ENCODE data around the gene DENND1A.

DENND1A gene

GRCh38 chr9:123659358-123659757 lies 270.6 kb downstream of the DENND1A start:
- H3K4me3 ChIP-seq (ENCODE audit: low read length, poor library complexity, severe bottlenecking) = no peak overlapping the region
- no peaks in the 10 kb centered on the region for H3K4me1 ChIP-seq (ENCODE audit: insufficient read depth, low read length, poor library complexity, severe bottlenecking)
- H3K9me3 ChIP-seq (ENCODE audit: insufficient read depth, low read depth, low read length) = no peaks in the 10 kb centered on the region
- H3K9ac ChIP-seq (ENCODE audit: low read depth, low read length, poor library complexity, severe bottlenecking) = no peak overlapping the region
- H3K27me3 ChIP-seq (ENCODE audit: insufficient read depth, low read length, poor library complexity, severe bottlenecking) = no peaks in the 10 kb centered on the region
- no peaks in the 10 kb centered on the region for H4K20me1 ChIP-seq (ENCODE audit: insufficient read depth, low read length, poor library complexity, severe bottlenecking)
- H3K9me2 ChIP-seq (replicated peaks; ENCODE audit: low read depth, low read length) = no peaks in the 10 kb centered on the region
- H3K79me2 ChIP-seq (ENCODE audit: insufficient read depth, low read length) = no peaks in the 10 kb centered on the region
- TF ChIP-seq EZH2phosphoT487 (IDR thresholded peaks at IDR 0.05; ENCODE audit: borderline replicate concordance) (no peak), CTCF (conservative IDR thresholded peaks at IDR 0.05; ENCODE audit: low read length) (no peak)
- H2AFZ ChIP-seq (ENCODE audit: low read length) = no peak overlapping the region
- H3F3A ChIP-seq (ENCODE audit: low read depth) = no peaks in the 10 kb centered on the region
- H3K4me2 ChIP-seq (ENCODE audit: low read depth, low read length, poor library complexity, severe bottlenecking) = no peak overlapping the region
- H3K36me3 ChIP-seq (ENCODE audit: insufficient read depth, low read length) = no peaks in the 10 kb centered on the region

GRCh38 chr9:123658792-123659191 lies 271.1 kb downstream of the DENND1A start:
- Histone ChIP-seq H3F3A (ENCODE audit: low read depth) (no peaks in the 10 kb centered on the region), H3K36me3 (ENCODE audit: insufficient read depth, low read length) (no peaks in the 10 kb centered on the region), H2AFZ (ENCODE audit: low read length) (no peak overlapping the region), H4K20me1 (ENCODE audit: insufficient read depth, low read length, poor library complexity, severe bottlenecking) (no peaks in the 10 kb centered on the region), H3K27me3 (ENCODE audit: insufficient read depth, low read length, poor library complexity, severe bottlenecking) (no peaks in the 10 kb centered on the region), H3K9ac (ENCODE audit: low read depth, low read length, poor library complexity, severe bottlenecking) (no peak overlapping the region), H3K79me2 (ENCODE audit: insufficient read depth, low read length) (no peaks in the 10 kb centered on the region), H3K4me1 (ENCODE audit: insufficient read depth, low read length, poor library complexity, severe bottlenecking) (no peaks in the 10 kb centered on the region), H3K9me3 (ENCODE audit: insufficient read depth, low read depth, low read length) (no peaks in the 10 kb centered on the region), H3K4me3 (ENCODE audit: low read length, poor library complexity, severe bottlenecking) (no peak overlapping the region), H3K9me2 (replicated peaks; ENCODE audit: low read depth, low read length) (no peaks in the 10 kb centered on the region), H3K4me2 (ENCODE audit: low read depth, low read length, poor library complexity, severe bottlenecking) (no peak overlapping the region)
- TF ChIP-seq EZH2phosphoT487 (IDR thresholded peaks at IDR 0.05; ENCODE audit: borderline replicate concordance) = no peak
- no peak for TF ChIP-seq CTCF (conservative IDR thresholded peaks at IDR 0.05; ENCODE audit: low read length)

- Histone ChIP-seq H3K36me3 (ENCODE audit: insufficient read depth, low read length) (no peaks in the 10 kb centered on the region), H3K4me1 (ENCODE audit: insufficient read depth, low read length, poor library complexity, severe bottlenecking) (no peaks in the 10 kb centered on the region)
Observed at GRCh38 chr9:123657941-123658340, 272.0 kb downstream of the DENND1A start.

More at GRCh38 chr9:123657941-123658340, 272.0 kb downstream of the DENND1A start:
- no peak overlapping the region for H3K9ac ChIP-seq (ENCODE audit: low read depth, low read length, poor library complexity, severe bottlenecking)
- H3K79me2 ChIP-seq (ENCODE audit: insufficient read depth, low read length) = no peaks in the 10 kb centered on the region
- no peak for TF ChIP-seq CTCF (conservative IDR thresholded peaks at IDR 0.05; ENCODE audit: low read length)
- no peaks in the 10 kb centered on the region for H4K20me1 ChIP-seq (ENCODE audit: insufficient read depth, low read length, poor library complexity, severe bottlenecking)
- H3K9me3 ChIP-seq (ENCODE audit: insufficient read depth, low read depth, low read length) = no peaks in the 10 kb centered on the region
- H3K9me2 ChIP-seq (replicated peaks; ENCODE audit: low read depth, low read length) = no peaks in the 10 kb centered on the region
- H3K4me3 ChIP-seq (ENCODE audit: low read length, poor library complexity, severe bottlenecking) = no peak overlapping the region
- H3F3A ChIP-seq (ENCODE audit: low read depth) = no peaks in the 10 kb centered on the region
- H3K4me2 ChIP-seq (ENCODE audit: low read depth, low read length, poor library complexity, severe bottlenecking) = no peak overlapping the region
- no peak overlapping the region for H2AFZ ChIP-seq (ENCODE audit: low read length)
- no peaks in the 10 kb centered on the region for H3K27me3 ChIP-seq (ENCODE audit: insufficient read depth, low read length, poor library complexity, severe bottlenecking)
